Stimulated activated CD4-positive, alpha-beta T cell treated with anti-CD3 and anti-CD28 coated beads, Interleukin-2, amount 100 ng/mL, for 48 hours (primary cell): ENCODE results near the gene FAM78B.

Experiments
- DNase-seq, 2 donors: peaks; one replicate each; pipeline ENCODE4 v3.0.0-alpha.2; 2020

FAM78B gene

GRCh38 chr1:166114419-166114818 is 52.4 kb downstream of the FAM78B start:
- no peak for DNase-seq

GRCh38 chr1:166113630-166114029 is 53.2 kb downstream of the FAM78B start:
- DNase-seq = no peak

- no peak for DNase-seq
Measured at GRCh38 chr1:166113031-166113430, 53.8 kb downstream of the FAM78B start.

GRCh38 chr1:166112425-166112824 is 54.4 kb downstream of the FAM78B start:
- DNase-seq = no peak

- DNase-seq = no peak
Measured at GRCh38 chr1:166111430-166111829, 55.4 kb downstream of the FAM78B start.

- no peak for DNase-seq
Measured at GRCh38 chr1:166090244-166090643, 76.6 kb downstream of the FAM78B start.

GRCh38 chr1:166089804-166090203 is 77.0 kb downstream of the FAM78B start:
- no peak for DNase-seq

- no peak for DNase-seq
Measured at GRCh38 chr1:166088572-166088955, 78.2 kb downstream of the FAM78B start.

- no peak for DNase-seq
Measured at GRCh38 chr1:166087734-166088571, 78.8 kb downstream of the FAM78B start.

- DNase-seq = no peak
Measured at GRCh38 chr1:166086113-166086883, 80.5 kb downstream of the FAM78B start.

GRCh38 chr1:166084613-166085012 is 82.2 kb downstream of the FAM78B start:
- DNase-seq = no peak

GRCh38 chr1:166083887-166084286 is 82.9 kb downstream of the FAM78B start:
- DNase-seq = no peak

GRCh38 chr1:166082601-166083000 is 84.2 kb downstream of the FAM78B start:
- DNase-seq = no peak

GRCh38 chr1:166080967-166081870 is 85.6 kb downstream of the FAM78B start:
- DNase-seq = no peak

- no peak for DNase-seq
Measured at GRCh38 chr1:166080277-166080966, 86.4 kb downstream of the FAM78B start.

GRCh38 chr1:166079276-166079675 is 87.5 kb downstream of the FAM78B start:
- no peak for DNase-seq

GRCh38 chr1:166073489-166073888 is 93.3 kb downstream of the FAM78B start:
- DNase-seq = no peak

- DNase-seq = no peak
Measured at GRCh38 chr1:166069390-166069789, 97.4 kb downstream of the FAM78B start.

- DNase-seq = no peak
Measured at GRCh38 chr1:166066107-166066506, 100.7 kb downstream of the FAM78B start.

GRCh38 chr1:166064951-166065350 is 101.8 kb downstream of the FAM78B start:
- no peak for DNase-seq

GRCh38 chr1:166064313-166064926 is 102.4 kb downstream of the FAM78B start:
- DNase-seq = no peak

- DNase-seq = no peak
Measured at GRCh38 chr1:166063701-166064100, 103.1 kb downstream of the FAM78B start.
